GM12873 (cell line): ENCODE data around the gene CFAP53.

Experiments used
- CTCF ChIP-seq: IDR thresholded peaks from 2 replicates; pipeline ENCODE4 v1.5.1; 2012; ENCODE audit warnings: low read depth, mild to moderate bottlenecking, moderate library complexity, low read length, control low read depth; ENCODE audit not compliant: insufficient read depth; ENCODE audit errors: missing control alignments

Gene CFAP53

GRCh38 chr18:50274044-50274442 is 7.7 kb upstream of the CFAP53 start:
- TF ChIP-seq CTCF = no peak

GRCh38 chr18:50273203-50274043 is 7.1 kb upstream of the CFAP53 start:
- no peak for TF ChIP-seq CTCF

GRCh38 chr18:50272568-50272967 is 6.3 kb upstream of the CFAP53 start:
- no peak for TF ChIP-seq CTCF

- peak; percentile 86 for TF ChIP-seq CTCF
These were observed 1.9 kb upstream of the CFAP53 start for GRCh38 chr18:50268022-50268747.

- no peak for TF ChIP-seq CTCF
These were observed 3.3 kb downstream of the CFAP53 start for GRCh38 chr18:50262977-50263376.

GRCh38 chr18:50250935-50251334 is 15.4 kb downstream of the CFAP53 start:
- no peak for TF ChIP-seq CTCF

GRCh38 chr18:50249576-50249975 is 16.7 kb downstream of the CFAP53 start:
- no peak for TF ChIP-seq CTCF
